GM19452 (cell line): Measurements from ENCODE around the gene ALDH1A1.
"Not testable (repeated sequence)": the region's sequence is repeated elsewhere in the genome, so short reads cannot be mapped to it uniquely, and the experiment has no call there.

Source experiments
- ATAC-seq: cut with Tn5 transposase; IDR thresholded peaks from one replicate; pipeline ENCODE4 v1.9.1; 2021; ENCODE audit not compliant: unreplicated experiment

The ALDH1A1 gene

DNA sequence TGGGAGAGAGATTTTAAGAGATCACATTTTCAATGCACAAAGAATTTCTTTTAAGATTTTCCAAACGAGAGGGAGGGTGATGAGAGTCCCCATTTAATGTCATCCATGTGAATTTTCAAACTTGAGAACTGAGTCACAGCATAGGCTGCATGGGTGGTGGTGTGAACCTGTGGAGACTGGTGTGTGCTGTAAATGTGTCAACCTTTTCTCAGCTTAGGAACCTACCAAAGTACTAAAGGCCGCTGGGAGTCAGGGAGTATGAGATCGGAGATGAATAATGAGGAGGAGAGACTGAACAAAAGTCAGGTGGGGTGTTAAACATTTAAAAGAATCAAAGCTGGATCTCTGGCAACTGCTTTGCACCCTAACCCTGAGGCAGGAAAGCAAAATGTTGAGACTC lies 7.5 kb downstream of the ALDH1A1 start:
- ATAC-seq, result no peak

DNA sequence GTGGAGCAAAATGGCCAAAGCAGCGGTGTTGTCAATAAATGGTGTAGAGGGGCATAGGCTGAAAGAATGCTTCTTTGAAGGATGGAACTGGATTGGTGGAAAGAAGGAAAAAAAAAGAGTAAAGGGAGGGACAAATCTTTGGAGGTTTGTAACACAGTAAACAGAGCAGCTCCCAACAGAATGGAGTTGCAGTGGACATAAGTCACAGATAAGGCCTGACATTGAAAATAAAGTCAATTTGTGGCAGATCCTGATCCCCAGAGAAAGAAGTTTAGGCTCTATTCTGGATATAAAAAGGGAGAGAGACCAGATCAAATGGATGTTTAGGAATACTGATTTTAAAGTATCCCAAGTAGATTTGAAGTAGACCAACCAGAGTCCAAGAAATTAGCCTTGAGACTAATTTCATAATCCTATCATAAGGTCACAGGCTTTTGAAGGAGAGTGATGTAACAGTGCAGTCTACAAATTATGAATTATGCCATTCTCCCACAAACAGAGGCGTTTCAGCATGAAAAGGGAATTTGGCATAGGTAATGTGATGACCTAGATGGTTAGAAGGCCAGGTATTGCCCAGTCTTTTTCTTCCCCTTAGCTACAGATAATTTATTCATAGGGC lies 8.9 kb downstream of the ALDH1A1 start:
- no peak for ATAC-seq

DNA sequence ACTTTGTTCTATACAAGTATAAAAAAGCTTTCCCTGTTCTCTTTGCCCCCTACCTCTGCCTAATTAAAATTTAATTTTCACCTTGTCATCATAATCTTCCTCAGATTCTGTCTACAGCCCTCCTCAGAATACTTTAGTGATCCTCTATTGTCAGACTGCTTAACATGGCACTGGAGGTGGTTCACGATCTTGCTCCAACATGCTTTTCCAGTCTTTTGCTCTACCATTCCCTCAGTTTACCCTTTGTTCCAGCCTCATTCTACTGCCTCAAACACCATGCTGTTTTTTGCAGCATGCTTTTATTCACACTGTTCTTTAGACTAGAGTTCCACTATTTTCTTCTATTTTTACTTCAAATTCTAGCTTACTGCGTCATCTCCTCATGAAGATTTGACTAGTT lies 10.4 kb downstream of the ALDH1A1 start:
- ATAC-seq, result no peak

DNA sequence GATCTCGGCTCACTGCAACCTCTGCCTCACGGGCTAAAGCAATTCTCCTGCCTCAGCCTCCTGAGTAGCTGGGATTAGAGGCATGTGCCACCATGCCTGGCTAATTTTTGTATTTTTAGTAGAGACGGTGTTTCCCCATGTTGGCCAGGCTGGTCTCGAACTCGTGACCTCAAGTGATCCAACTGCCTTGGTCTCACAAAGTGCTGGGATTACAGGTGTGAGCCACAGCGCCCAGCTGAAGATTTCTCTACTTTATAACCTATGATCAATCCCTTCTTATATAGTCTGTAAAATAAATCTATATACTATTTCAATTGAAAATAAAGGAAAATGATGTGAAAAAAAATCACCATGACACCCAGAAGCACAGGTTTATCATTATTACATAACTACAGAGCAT lies 13.3 kb downstream of the ALDH1A1 start:
- not testable (repeated sequence) for ATAC-seq

DNA sequence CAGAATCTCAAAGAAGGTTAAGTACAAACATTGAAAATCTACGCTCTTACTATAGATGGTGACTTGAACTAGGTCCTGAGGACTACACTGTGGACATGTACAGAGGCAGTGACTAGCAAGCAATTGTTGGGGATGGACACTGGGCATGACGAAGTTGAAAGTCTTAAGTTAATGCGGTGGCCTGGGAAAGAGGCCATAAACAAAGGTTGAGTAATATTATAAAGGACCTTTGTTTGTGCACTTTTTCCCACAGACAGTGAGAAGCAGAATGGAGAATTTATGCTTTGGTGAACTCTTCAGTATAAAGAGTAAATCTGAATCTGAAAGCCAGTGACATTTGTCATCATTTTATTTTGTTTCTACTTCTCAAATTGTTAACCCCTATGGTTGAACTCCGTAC lies 15.3 kb downstream of the ALDH1A1 start:
- no peak for ATAC-seq

DNA sequence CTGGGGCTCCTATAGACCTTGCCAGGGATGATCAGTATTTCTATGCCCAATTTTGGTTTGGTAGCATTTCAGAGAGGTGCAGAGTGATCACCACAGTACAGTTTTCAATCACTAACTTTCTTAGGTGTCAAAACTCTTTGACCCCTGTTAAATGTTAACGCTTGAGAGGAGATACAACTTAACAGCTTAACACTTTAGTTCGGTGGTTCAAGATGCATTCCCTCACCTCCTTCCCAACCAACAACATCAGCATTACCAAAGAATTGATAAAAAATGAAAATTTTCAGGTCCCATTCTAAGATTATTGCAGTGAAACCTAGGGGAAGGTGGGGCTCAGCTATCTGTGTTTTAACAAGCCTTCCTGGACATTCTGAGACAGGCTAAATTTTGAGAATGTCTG lies 16.2 kb downstream of the ALDH1A1 start:
- ATAC-seq, result no peak

DNA sequence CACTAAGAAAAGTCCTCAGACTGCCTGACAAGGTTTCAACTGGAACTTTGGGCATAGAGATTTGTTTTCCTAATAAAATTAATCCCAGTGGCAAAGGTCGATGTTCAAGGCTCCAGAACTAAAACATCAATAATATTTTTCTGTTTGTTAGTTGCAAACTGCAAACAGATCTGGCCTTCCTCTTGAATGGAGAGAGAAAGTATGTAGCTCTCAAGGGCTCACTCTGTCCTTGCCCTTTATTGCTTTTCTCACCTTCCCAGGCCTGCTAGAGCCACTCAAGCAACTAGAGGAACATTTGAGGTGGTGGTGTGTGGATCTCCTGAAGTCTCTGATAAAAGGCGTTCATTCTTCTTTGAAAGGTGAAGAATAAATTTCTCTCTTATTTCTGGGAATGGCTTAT lies 16.6 kb downstream of the ALDH1A1 start:
- ATAC-seq, result no peak

DNA sequence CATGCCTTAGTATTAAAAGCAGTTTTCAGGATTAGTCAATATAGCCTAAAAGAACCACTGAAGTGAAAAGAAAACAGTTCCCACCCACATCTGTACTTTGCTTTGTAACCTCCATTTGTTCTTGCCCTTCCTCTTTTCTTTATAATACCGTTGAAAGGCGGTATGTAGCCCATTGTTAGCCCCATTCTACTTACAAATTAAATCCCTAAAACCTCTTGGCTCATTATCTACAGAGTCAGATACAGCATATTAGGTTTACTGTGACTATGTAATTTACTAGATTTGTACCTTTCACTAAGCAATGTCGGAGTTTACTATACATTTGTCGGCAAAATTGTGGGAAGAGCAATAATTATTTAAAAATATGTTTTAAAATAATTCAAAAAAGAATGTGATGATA lies 17.3 kb downstream of the ALDH1A1 start:
- no peak for ATAC-seq

DNA sequence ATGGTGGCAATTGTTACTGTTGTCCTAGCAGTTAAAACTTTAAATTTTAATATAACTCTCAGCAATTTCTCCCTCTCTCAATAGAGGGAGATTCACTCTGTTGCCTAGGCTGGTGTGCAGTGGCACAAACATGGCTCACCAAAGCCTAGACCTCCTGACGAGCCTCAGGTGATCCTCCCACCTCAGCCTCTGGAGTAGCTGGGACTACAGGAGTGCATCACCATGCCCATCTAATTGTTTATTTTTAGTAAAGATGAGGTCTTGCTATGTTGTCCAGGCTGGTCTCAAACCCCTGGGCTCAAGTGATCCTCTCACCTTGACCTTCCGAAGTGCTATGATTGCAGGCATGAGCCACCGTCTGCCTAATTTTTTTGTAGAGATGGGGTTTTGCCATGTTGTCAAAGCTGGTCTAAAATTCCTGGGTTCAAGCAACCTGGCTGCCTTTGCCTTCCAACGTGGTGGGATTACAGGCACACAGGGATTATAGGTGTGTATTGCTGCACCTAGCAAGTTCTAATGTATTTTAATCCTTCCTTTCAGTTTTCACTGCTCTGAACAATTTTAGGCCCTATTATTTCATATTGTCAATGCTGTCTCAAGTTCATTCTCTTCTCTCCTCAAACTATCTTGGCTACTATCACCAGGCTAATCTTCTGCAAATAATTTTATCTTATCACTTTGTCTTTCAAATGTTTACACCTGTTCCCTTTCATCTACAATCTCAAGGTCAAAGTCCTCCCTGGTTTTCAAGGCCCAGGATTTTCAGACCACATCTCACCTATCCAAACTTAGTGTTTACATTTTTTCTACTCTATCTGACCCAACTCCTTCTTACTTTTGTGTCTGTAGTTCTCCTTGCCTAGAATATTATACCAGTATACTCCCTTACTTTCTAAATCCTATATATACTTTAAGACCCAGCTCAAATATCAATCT lies 18.9 kb downstream of the ALDH1A1 start:
- no peak for ATAC-seq

DNA sequence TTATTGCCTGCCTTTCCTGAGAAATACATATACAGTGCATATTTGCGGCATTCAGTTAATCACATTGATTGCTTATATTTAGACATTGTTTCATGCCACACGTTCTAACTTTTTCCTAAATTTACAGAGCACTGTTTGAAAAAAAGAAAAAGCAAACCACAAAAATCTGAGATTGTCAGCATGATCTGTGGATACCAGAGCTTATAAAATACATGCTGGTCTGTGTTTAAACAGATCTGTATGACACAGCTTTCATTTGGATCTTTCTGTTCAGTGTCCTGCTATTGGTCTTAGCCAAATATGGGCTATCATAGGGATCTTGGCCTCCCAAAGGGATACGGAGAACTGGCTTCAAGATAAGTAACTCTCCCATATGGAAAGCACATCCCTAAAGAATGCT lies 20.2 kb downstream of the ALDH1A1 start:
- ATAC-seq, result no peak

DNA sequence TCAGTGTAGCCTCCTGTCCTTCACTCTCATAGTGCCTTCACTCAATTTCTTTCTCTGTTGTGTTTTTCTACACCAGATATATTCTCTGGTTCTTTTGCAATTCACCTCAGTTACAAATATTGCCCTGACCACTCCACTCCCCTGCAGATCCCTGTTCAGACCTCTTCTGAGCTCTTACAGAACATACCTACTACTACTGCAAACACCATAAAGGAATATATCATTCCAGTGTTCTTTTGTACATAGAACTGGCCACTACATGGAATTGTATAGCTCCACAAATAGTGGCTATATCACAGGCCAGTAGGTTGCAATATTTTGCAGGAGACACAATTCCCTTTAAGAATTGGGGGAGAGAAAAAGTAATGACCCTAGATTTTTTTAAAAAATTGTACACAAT lies 21.0 kb downstream of the ALDH1A1 start:
- ATAC-seq, result no peak

DNA sequence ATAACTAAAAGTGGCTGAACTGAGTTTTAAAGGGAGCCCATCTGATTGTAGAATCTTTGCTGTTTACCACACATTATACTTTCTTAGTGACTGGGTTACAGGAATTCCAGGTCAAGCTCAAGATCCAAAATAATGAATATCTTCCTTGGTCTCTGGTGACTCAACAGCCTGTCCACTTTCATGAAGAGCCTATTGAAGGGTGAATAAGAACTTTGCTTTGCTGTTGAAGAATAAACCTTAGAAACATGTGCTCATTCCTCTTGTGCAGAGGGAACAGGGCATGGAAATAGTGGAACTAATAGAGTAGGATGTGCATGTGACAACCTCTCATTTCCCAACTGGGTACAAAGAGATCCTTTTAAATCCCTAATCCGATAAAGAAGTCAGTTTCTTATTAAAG lies 21.4 kb downstream of the ALDH1A1 start:
- no peak for ATAC-seq

DNA sequence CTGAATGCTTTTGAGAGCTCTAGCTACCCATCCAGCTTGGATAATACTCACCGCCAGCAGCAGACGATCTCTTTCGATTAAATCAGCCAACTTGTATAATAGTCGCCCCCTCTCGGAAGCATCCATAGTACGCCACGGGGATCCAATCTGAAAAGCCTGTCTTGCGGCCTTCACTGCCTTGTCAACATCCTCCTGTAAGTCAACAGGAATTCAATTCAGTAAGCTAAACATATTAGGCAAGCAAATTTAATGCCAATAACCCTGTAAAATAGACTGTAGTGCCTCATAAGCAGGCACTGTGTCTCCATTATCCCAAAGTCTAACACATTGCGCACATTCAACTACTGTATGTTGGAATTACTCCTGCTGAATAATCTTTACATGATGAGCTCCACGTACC lies 22.0 kb downstream of the ALDH1A1 start:
- ATAC-seq, result no peak

DNA sequence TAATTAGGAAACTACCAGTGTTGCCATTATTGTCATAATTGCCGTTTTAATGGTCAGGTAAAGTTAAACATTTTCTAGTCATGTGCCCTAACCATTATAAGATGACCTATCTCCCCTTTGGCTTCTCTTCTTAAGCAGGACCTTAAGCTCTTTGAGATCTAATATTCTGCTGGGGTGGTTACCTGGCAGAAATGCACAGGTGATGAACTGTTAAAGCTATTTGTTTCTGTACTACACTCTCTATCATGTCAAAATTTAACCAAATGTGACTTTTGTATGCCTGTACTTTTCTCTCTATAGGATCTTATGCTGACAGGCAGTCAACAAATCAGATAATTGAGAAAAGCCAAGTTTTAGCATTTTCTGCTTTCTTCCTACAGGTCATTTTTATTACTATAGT lies 23.3 kb downstream of the ALDH1A1 start:
- no peak for ATAC-seq

DNA sequence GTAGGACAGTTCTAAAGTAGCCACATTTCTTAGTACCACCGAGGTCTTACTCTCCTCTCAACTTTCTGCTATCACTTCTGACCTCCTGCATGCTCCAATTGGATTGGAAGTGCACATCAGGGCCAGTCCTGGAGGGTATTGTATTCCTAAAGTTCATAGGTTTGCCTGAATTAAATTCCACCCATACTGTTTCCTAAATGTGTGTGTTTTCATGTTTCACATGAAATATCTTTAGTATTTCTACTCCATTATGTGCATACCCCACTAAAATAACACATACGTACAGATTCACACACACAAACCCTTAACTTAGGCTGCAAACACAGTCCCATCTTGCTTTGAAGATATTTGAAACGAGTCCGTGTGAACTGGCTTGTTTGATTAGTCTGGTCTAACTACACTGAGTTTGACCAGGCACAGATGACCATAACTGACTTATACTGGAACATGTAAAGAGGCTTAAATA lies 24.8 kb downstream of the ALDH1A1 start:
- no peak for ATAC-seq

DNA sequence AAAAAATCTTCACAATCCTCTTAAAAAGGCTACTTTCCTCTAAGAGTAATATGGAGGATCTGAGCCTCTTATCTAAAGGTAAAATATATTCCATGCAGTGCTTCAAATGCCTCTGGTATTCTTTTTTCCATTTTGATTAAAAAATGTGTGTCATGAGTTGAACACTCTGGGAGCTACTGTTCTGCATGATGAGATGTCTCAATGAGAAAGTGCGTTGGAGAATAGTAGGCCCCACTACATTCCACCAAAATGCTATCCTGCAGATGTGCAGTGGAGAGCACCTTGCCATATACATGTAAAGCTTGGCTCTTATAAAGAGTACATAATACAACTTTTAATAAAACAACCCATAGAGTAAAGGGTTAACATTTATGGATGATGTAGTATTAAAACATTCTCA lies 26.3 kb downstream of the ALDH1A1 start:
- no peak for ATAC-seq

DNA sequence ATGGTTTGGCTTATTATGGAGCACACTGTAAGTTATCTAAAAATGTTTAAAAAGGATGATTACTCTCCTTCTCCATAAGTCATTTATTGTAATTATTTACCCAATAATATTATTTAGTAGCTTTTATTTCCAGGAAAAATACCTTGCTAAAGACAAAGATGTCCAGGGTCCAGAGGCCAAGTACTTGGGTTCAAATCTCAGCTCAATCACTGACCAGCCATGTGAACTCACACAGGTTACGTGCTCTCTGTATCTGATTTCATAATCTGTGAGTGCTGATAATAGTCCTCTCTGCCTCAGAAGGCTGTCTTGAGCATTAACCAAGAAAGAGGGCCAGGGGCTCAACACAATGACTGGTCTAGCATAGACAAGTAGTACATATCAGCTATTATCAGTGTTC lies 27.0 kb downstream of the ALDH1A1 start:
- no peak for ATAC-seq

DNA sequence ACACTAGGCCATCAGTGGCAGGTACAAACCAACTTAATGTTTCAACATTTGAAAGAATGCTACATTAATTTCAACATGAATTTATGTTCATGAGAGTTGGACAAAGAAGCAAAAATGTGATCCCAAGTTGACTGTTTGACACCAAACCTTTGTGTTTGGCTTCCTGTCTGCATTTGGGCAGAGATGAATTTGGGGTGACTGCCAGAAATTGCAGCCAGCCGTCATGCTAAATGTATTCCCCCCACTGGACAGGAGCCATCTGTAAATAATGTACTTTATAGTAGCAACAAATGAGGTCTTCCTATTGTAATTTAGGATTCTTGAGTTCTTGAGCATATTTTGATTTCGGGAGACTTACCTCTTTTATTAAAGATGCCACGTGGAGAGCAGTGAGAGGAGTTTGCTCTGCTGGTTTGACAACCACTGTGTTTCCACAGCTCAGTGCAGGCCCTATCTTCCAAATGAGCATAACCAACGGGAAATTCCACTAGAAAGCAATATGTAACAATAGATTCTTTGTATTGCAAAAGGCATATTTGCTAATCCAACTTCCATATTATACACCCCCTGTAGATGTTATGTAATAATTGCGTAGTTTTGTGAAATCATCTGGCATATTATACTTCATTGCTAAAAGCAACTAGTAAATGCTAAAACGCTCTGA lies 27.6 kb downstream of the ALDH1A1 start:
- ATAC-seq, result no peak

DNA sequence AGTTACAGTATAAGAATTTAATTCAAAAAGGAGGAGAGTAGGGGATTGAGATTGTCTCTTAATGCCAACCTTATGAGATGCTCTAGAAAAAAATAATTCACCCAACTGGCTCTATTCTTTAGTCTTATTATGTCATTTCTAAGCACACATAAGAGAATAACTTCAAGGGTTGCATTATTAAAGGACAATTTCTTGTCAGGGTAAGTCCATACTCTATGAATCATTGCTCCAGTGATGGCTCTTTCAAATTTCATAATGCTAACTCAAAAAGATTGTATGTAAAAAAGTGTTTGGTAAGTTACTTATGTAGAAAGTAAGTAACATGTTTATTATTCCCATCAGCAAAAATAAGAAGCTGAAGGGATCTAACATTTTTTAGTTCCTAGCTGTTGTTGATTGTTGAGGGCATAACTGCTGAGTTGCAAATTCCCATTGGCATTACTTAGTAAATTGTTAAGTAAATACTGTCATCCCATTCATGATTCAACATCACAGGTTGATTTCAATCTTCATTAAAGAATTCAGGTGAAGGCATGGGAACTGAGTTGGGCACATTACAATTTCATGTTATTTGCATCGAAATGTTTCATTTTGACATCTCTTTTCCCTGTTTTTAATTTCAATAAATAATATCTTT lies 28.6 kb downstream of the ALDH1A1 start:
- ATAC-seq, result no peak

DNA sequence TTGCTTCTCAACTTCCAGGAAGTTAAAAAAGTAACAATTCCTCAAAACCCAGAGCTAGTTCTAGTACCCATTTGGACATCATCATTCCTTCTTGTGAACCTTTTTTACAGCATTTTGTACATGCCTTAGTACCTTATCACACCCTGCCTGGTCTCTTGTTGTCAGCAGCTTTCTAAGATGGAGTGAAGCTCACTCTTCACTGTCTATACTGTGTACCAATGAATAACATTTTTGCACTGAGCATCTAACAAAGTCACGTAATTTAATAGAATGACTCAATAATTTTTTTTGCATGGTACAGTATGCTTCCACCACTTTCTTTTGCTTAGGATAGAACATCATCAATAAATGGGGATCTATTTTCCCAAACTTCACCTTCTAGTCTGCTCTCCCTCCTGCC lies 29.8 kb downstream of the ALDH1A1 start:
- ATAC-seq, result no peak

DNA sequence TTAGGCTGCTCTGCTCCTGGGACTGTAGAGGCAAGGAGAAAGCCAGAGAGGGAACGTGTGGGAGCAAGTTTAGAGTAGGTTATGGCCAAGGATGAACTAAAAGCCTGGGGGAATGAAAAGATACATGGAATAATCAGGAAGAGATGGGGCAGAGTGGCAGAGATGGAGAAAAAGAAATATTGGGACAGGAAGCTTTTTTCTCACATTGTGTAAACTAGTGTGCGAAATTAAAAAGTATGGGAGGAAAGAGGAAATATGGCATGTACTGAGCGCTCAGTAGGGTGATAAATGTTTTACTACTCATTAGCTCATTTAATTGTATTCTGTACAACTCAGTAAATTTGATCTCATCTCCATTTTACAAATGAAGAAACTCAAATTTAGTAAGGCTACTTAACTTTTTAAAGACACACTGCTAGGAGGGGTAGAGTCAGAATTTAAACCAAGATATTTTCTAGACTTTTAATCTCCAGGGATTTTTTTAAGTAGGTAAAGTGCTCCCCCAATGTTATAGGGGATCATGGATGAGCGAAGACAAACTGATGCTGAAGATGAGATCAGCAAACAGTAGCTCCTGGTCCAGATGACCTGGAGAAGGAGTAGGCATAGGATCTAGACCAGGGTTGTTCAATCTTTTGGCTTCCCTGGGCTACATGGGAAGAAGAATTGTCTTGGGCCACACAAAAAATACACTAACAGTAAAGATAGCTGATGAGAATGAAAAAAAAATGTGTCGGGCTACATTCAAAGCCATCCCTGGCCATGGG lies 30.8 kb downstream of the ALDH1A1 start:
- ATAC-seq, result no peak
